Kidney tubule cell (primary cell): Measurements from ENCODE around the gene SOX1.
A peak's percentile ranks its signal among the peaks of the same experiment; 100 is the strongest.

Experiments
- DNase-seq: peaks from one replicate; pipeline ENCODE4 v3.0.0-alpha.2; 2018; ENCODE audit warnings: low spot score

SOX1 gene

GRCh38 chr13:112106478-112107141 is 39.7 kb downstream of the SOX1 start:
- peak; percentile 35 for DNase-seq

- DNase-seq = no peak
Observed at GRCh38 chr13:112107289-112107688, 40.3 kb downstream of the SOX1 start.

GRCh38 chr13:112110479-112110878 is 43.5 kb downstream of the SOX1 start:
- DNase-seq = no peak

- no peak for DNase-seq
Observed at GRCh38 chr13:112111239-112111857, 44.4 kb downstream of the SOX1 start.

- no peak for DNase-seq
Observed at GRCh38 chr13:112112534-112113276, 45.8 kb downstream of the SOX1 start.

GRCh38 chr13:112113348-112113747 is 46.4 kb downstream of the SOX1 start:
- DNase-seq = no peak

GRCh38 chr13:112113851-112114250 is 46.9 kb downstream of the SOX1 start:
- no peak for DNase-seq

GRCh38 chr13:112114391-112114790 is 47.4 kb downstream of the SOX1 start:
- DNase-seq = no peak

GRCh38 chr13:112115403-112116091 is 48.6 kb downstream of the SOX1 start:
- DNase-seq = no peak

- DNase-seq = no peak
Observed at GRCh38 chr13:112116187-112116950, 49.4 kb downstream of the SOX1 start.

- DNase-seq = no peak
Observed at GRCh38 chr13:112117258-112117954, 50.5 kb downstream of the SOX1 start.

GRCh38 chr13:112117955-112118302 is 51.0 kb downstream of the SOX1 start:
- DNase-seq = no peak

- DNase-seq = no peak
Observed at GRCh38 chr13:112118451-112119064, 51.6 kb downstream of the SOX1 start.

GRCh38 chr13:112119192-112120030 is 52.5 kb downstream of the SOX1 start:
- DNase-seq = no peak

- no peak for DNase-seq
Observed at GRCh38 chr13:112120031-112120373, 53.1 kb downstream of the SOX1 start.
